GM19467 (cell line): ENCODE measurements around the gene BDKRB2.

Experiments used
- ATAC-seq: cut with Tn5 transposase; IDR thresholded peaks from one replicate; pipeline ENCODE4 v1.9.1; 2021; ENCODE audit warnings: mild to moderate bottlenecking, moderate library complexity; ENCODE audit not compliant: unreplicated experiment

The BDKRB2 gene

DNA sequence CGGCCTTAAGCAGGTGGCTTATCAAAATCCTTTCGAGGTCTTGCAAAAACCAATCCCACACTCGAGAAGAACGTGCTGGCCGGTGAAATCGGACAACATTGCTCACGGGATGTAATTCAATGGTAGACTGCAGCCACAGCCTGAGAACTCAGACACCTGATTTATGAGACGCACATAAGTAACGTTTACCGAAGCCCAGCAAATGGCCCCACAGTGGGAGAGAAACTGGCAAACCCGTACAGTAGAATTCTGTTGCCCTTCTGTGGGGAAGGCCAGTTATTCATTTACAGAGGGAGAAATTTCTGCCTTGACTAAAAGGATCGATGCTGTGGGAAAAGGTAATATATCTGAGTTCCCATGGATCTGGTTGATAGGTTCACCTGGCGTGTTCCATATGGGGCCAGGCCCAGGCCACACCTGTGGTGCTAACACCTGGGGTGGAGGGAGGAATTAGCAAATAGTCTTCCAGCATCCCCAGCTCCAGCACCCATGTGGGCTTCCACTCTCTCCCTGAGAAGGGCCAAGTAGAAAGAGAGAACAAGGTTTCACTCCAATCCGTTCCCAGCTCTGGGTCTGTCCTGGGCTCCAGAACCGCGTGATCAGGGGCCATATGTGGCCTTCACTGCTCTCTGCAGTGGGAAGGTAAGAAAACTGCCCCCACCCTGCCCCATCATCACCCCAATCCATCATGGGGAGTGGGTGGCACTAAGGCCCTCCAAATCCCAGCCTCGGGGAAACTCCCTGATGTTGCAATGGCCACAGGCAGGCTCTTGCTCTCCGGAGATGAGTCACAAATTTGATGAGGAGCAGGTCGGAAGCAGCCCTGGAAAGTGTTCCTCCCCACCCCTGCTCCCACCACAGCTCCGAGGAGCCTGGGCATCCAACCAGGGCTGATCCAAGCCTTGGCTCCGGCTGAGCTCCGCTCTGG lies 64.1 kb downstream of the BDKRB2 start:
- no peak for ATAC-seq

DNA sequence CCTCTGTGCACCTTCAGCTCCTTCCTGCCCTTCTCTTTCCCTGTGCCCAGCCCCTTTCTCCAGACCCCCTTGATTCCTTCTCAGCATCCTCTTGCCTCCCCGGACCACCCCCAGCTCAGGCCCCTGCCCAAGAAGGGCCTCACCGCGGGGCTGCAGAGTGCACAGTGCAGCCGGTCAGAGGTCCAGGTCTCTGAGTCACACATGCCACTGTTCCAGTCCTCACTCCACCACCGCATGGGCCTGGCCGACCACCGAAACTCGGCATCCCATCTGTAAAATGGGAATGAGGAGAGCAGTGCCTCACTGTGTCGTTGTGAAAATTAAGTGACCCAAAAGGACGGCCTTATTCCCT lies 64.7 kb downstream of the BDKRB2 start:
- no peak for ATAC-seq

DNA sequence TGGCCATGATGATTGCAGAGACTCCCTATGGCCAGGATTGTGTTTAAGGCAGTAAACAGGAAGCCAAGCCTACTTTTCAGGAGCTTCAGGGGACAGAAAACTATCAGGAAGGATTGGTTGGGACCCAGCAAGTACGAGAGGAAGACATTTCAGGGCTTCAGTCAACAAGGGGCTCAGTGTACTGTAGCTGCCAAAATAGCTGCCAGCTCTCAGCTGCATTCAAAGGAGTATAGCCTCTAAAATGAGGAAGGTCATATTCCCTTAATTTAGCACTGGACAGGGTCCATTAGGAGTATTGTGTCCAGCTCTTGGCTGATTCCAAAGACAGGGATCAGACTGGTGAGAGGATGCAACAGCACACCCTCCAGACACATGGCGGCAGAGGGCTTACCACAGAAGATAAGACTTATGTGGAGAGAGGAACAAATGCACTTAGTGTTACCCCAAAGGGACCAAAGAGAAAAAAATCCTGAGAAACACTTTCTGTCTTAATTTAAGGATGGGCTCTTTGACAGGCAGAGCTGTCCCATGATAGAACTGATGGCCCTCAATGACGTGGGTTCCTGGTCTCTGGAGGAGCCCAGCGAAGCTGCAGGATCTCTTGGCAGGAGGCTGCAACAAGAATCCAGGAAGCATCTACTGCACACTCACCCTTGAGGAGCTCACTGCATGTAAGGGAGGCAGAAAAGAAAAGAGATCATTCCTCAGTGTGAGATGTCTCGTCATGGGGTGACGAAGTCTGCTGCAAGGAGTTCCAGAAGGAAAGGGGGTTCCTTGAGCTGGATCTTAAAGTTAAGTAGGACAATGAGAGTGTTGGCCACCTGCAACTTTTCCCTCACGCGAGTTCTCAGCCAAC lies 66.2 kb downstream of the BDKRB2 start:
- no peak for ATAC-seq

DNA sequence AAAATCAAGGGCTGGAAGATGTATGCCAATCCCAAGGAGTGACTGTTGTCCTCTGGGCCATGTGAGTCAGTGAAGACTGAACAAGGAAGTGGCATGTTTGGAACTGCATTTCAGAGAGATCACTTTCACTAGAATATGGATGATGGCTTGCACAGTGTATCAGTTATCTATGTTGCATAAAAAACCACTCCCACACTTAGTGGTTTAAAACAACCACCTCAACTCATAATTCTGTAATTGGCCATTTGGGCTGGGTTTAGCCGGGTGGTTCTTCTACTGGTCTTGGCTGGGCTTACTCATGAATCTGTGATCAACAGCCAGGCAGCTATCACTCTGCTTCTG lies 66.8 kb downstream of the BDKRB2 start:
- ATAC-seq: no peak

DNA sequence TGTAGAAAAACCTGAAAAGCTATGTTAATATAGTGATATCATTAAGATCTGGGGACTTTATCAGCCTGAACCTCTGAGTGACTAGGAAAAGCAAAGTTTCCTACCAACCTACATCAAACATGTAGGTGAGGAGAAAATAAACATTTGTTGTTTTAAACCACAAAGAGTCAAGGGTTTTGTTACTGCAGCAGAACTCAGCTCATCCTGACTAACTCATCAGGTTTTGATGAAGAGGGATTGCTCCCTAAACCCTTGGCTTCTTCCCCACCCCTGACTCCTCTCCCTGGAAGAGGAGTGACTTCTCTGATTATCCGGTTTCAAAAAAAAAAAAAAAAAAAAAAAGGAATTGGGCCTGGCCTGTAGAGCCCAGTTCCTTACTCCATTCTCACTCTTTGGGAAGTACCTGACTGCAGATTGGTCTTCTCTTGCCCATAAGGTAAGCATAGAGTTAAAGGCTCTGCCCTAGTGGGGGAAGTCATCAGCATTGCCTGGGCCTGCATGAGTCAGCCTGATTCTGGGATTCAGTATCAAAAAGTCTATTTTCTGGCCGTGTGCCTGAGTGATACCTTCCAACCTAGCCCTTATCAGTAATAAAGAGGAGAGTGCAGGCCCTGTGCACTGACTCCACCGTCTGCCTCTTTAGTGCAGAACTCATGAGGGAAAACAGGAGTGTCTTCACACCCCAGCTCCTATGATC lies 68.3 kb downstream of the BDKRB2 start:
- no peak for ATAC-seq

DNA sequence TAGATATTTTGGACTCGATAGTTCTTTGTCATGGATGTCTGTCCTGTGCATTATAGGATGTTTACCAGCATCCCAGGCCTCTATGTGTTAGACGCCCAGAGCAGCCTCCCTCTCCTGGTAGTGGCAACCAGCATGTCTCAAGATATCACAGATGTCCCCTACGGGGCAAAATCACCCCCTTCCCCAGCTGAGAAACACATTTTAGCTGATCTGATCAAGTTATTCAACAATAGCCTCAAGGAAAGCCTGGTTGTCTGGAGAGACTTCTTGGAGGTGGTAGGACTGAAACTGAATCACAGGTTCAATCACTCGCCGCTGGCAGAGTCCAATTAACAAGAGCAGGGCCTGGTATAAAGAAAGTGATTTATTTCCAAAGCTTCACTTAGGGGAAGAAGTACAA lies 69.0 kb downstream of the BDKRB2 start:
- no peak for ATAC-seq

DNA sequence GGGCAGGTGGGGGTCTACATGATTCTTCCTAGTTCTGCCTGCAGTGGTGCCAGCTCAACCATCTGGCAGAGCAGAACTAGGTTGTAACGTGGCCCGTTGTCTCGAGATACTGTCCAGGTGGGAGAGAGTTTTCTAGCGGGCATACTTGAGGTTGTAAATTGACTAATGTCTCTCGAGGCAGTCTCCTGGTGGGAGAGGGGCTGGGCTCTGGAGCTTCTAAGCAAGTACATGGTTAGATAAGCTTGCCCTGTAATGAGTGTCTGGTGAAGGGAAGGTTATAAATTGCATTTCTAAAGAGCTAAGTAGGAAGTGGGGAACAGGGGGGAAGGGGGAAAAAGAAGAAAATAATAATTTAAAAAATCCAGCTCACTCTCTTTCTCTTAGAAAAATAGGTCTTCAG lies 69.5 kb downstream of the BDKRB2 start:
- no peak for ATAC-seq

DNA sequence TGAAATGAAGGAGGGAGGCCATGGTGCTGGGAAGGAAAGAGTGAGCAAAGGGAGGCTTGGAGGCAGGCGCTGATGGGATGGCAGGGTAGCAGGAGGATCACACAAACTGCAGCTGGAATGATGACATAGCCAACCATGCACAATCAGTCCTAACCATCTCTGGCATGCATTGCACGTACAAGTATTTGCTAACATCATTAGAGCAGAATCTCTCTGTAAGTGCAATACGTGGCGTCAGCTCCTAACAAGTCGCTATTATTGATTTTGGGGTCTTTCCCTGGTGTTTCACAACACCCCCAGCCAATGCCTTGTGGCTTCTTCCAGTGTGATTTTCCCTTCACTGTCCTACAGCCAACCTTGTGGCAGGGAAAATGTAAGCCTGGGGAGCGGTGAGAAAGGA lies 69.9 kb downstream of the BDKRB2 start:
- no peak for ATAC-seq

DNA sequence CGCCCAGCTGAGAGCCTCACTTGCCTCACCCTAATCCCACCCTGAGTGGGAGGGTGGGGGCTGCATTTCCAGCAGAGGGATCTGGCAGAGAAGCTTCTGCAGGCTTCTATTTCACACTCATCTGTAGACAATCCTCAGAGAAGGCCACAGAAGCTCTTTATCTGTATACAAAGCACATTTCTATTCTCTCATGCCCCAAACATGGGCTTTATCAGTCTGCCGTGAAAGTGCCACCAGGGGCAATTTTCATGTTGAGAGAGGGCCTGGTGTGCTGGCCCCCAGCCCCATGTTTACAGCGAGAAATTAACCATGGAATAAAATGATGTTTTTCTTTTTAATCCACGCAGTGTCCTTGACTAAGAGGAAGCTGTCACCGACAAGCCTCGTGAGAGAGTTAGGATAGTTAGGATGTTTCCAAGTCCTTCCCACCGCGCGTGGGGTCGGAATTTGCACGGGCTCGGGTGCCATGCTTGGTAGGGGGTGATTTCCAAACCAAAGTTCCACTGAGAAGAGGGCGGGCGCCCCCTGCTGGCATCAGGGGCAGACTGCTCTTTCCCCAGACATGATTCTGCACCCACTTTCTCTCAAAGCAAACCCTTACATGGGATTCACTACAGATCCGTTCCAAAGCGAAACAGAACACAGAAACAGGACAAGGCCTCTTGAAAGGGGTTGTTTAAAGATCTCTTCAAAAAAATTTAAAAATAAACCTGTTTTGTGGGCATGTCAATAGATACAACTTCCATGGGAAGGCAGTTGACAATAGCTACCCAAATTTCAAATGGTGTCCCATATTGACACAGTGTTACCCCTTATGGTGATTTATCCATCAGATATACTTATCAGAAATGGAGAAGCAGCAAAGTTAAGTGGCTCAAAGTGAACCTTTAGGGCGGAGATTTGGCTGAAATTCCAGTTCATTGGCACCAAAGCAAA lies 70.8 kb downstream of the BDKRB2 start:
- no peak for ATAC-seq

DNA sequence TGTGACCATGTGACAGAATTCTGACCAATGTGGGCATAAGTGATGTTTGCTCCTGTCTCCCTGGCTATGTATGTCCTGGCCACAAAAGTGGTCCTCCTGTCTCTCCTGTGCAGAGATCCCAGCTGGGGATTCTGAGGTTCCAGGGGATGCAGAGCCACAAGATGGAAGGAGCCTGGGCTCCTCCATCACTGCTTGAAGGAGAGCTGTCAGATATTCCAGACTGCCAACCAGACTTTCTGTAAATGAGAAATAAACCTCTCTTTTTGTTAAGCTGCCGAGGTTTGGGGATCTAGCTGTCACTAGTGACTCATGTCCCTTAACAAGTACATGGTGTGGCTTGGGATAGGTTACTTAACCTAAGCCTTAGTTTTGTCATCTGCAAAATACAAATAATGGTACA lies 73.3 kb downstream of the BDKRB2 start:
- ATAC-seq: no peak

DNA sequence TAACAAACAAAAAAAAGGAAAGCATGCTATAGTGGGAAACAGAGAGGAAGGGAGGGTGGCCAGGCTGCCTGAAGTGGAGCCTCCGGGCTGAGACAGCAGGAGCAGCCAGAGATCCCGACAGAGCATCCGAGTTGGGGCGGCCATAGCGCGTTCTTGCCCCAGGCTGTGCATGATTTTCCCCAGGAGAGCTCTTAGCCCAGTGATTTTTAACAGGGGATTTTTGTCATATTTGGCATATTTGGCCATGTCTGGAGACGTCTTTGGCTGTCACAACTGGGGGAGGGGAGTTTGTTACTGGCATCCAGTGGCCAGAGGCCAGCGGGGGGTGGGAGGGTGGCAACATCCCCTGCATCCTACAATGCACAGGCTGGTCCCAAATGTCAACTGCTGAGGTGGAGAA lies 74.9 kb downstream of the BDKRB2 start:
- no peak for ATAC-seq

DNA sequence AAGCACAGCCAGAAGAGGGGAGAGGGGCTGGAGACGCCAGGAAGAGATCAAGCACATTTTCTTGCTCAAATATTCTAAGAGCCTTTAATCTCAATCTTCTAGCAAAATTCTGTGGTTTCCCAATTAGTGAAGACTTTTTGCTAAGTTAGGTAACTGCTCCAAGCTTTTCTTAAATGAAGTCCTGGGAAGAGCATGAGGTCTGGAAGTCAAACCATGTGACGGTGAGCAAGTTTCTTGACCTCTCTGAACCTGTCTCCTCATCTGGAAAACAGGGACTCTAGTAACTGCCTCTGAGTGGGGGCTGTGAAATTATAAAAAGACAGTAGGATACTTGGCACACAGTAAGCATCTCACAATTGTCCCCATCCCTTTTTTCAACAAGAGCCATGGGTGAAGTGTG lies 75.5 kb downstream of the BDKRB2 start:
- no peak for ATAC-seq

DNA sequence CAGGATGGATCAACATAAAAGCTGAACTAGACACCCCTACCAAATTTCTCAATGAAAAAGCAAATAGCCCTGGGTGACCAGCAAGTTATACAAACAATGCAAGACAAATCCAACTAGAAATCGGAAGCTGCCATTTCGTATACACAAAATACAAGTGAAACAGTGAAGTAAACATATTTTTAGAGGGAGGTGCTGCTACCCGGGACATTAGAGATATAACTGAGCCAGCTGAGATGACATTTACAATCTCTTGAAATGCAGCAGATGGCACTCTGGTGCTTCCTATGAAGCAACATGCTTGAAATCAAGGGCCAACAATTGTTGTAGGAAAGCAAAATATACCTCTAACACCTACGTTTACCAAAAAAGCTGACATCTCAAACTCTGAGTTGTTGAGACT lies 76.8 kb downstream of the BDKRB2 start:
- ATAC-seq: no peak

DNA sequence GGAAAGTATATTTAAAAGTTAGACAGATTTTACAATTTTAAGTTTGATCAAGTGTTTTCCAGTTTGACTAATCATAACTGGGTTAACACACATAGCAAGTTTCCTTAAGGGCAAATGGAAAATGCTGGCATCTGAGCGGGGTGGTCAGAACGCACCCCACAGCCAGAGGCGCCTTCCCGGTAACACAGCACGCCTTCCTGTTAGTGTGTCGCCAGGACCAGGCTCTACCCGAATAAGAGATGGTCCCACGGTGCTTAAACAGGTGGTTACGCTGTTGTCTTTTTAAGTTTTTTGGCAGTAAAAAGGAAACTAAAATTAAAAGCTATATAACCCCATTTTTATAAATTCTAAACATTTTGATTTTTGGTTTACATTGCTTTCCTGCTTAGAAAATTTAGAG lies 79.4 kb downstream of the BDKRB2 start:
- ATAC-seq: no peak

DNA sequence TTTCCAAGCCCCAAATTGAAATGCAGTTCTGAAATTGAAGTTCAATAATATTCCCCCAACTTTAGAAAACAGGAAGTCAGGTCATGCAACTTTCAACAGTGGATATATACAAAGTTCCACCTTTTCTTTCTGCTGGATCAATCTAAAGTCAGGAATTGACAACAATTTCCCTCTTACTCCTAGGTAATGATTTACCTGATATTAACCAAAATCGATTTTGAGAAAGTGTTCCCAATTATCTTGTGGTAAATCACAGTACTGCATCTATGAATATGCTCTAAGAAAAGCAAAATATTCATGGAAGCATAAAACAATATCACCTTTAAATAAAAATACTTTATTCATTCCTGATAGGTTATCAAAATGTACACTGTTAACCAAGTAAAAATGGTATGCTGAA lies 79.8 kb downstream of the BDKRB2 start:
- ATAC-seq: no peak

DNA sequence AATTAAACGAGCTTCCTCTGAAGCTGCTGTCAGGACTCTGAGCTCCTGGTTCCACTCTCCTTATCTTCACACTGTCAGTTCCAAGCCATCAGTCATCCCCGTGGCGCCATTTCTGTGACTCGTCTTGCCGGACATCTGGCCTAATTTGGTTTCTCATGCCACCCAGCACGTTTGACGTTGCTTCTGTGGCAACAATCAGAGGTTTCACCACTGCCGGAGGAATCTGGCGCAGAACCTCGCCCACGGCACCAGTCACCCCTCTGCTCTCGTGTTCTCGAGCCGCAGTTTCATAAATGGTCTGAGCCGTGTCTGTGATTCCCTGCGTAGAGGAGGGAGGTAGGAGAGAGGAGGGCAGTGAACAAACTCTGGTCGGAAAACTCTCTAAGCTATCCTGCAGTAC lies 81.0 kb downstream of the BDKRB2 start:
- no peak for ATAC-seq

DNA sequence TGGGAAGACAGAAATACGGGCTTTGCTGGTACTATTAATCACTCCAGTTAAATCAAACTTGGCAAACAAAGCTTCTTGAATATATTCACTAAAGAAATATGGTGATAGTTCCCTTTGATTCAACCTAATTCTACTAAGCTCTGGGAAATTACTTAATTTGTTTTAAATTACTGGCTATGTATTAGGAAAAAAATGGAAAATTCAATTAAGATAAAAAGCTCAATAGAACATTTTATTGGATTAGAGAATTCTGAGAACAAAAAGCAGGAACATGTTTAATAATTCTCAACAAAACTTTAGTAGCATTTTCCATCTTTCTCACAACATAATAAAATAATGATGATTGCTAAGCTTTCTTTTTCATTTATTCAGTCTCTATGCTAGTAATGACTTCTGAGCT lies 81.6 kb downstream of the BDKRB2 start:
- no peak for ATAC-seq

DNA sequence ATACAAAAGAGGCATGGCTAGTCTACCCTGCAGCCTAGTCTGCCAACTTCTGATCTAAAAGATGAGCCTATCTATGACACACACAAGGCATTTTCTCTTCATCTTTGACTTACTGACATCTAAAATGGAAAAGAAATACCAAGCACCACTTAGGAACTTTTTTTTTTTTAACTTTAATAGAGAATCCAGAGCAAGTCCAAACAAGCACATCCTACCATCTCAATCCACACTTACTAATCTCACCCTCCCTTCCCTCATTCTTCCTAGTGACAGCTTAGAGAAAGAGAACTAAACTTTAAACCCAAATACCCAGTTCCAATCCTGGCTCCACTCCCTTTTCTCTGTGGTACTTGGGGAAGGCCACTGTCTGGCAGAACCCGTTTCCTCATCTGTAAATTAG lies 83.2 kb downstream of the BDKRB2 start:
- ATAC-seq: no peak
